ENCODE results near the gene PITPNC1.

- TF ChIP-seq CTCF (IDR thresholded peaks at IDR 0.05; ENCODE audit: low read length) (no peak), EZH2 (IDR thresholded peaks at IDR 0.05; ENCODE audit: borderline replicate concordance, low read length) (no peak)
Observed at GRCh38 chr17:67682196-67682595, 305.1 kb downstream of the PITPNC1 start.

Data from OCI-LY1 (cell line).